Astrocyte of the cerebellum (primary cell): ENCODE data around the gene C1QTNF8.

Experiments used
- DNase-seq: peaks from one replicate; pipeline ENCODE4 v3.0.0-alpha.2; 2011; ENCODE audit warnings: low read depth
- H3K4me3 ChIP-seq: 2 replicates; pipeline ENCODE4 v1.5.1; 2011; ENCODE audit warnings: mild to moderate bottlenecking, low read depth, low read length, moderate library complexity
- CTCF ChIP-seq: IDR thresholded peaks from 2 replicates; pipeline ENCODE4 v1.5.1; 2012; ENCODE audit warnings: low read length, low read depth, moderate library complexity, mild to moderate bottlenecking; ENCODE audit errors: missing control alignments
- in situ Hi-C: cut with HindIII; loops from 2 replicates; pipeline ENCODE4 v1.10.0; 2017; ENCODE audit warnings: low sequenced_read_pairs

The C1QTNF8 gene

GRCh38 chr16:1124291-1124690 lies 28.2 kb upstream of the C1QTNF8 start:
- no peak overlapping the region for H3K4me3 ChIP-seq
- DNase-seq, result no peak
- in situ Hi-C loops, result no loop called here
- TF ChIP-seq CTCF, result no peak

GRCh38 chr16:1123525-1124230 lies 27.6 kb upstream of the C1QTNF8 start:
- H3K4me3 ChIP-seq, result no peak overlapping the region
- DNase-seq, result no peak
- no peak for TF ChIP-seq CTCF
- in situ Hi-C loops, result no loop called here

GRCh38 chr16:1122398-1122765 lies 26.3 kb upstream of the C1QTNF8 start:
- no peak for TF ChIP-seq CTCF
- in situ Hi-C loops, result no loop called here
- DNase-seq, result no peak
- H3K4me3 ChIP-seq, result no peak overlapping the region

GRCh38 chr16:1121601-1122397 lies 25.8 kb upstream of the C1QTNF8 start:
- no peak overlapping the region for H3K4me3 ChIP-seq
- no peak for DNase-seq
- TF ChIP-seq CTCF, result no peak
- in situ Hi-C loops, result no loop called here

DNA sequence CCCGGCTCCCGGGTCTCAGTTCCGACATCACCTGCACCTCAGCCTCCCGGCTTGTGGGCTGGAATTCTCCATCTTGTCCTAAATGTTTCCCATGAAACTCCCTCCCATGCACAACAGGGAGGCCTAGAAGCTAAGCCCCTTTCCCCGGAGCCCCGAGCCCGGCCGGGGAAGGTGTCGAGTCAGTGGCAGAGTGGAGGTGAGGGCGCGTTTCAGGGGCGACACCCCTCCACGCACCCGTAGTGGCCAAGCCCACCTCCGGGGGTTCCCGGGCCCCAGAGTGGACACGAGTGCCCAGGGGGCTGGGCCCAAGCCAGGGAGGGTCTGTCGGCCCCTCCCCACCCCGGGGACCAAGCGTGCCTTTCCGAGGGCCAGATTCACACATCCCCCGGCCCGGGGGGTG lies 25.0 kb upstream of the C1QTNF8 start:
- DNase-seq, result no peak
- TF ChIP-seq CTCF, result no peak
- no peak overlapping the region for H3K4me3 ChIP-seq
- in situ Hi-C loops, result no loop called here

DNA sequence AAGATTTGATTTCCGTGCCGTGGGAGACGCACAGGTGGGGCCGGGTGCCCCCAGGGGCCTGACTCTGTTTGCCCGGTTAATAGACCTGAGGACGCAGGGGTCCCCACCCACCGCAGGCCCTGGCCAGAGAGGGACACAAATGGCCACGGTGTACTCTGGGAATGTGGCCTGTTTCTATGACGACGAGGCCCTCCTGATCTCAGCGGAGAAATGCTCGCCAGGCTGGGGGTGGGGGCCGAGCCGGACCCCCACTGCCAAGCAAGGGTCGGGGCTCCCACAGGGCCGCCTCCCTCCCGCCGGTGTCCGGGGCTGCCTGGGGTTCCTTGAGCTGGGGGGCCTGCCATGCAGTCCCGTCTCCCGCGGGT lies 24.5 kb upstream of the C1QTNF8 start:
- DNase-seq, result no peak
- no peak for TF ChIP-seq CTCF
- in situ Hi-C loops, result no loop called here
- H3K4me3 ChIP-seq, result no peak overlapping the region
